GM18499 (cell line): ENCODE data around the gene PCDHB16.
"Not testable (repeated sequence)": the region's sequence is repeated elsewhere in the genome, so short reads cannot be mapped to it uniquely, and the experiment has no call there.

ENCODE experiments used
- ATAC-seq: cut with Tn5 transposase; IDR thresholded peaks from one replicate; pipeline ENCODE4 v1.9.1; 2021; ENCODE audit warnings: moderate number of reproducible peaks; ENCODE audit not compliant: insufficient read depth, unreplicated experiment

The PCDHB16 gene

DNA sequence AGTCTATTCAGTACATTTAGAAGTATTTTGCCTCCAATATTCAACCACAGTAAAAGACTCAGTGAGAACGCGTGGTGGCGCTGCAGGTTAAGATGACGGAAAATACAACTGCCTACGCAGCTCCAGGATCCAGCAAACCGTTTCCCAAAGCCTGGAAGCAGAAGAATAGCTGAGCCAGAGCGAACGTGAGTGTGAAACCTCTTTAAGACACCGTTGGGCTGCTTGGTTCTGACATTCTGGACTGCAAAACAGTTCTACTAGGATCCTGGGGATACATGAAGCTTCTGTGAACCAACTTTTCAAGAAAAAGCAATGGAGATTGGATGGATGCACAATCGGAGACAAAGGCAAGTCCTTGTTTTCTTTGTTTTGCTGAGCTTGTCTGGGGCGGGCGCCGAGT lies at the start of gene PCDHB16:
PCDHB16 (plus strand) TSS at position 140 of the 400 bp plus-strand sequence; CDS start at position 313, 173 bp downstream.
- ATAC-seq = no peak

GRCh38 chr5:141135030-141135717 lies 47.0 kb upstream of the PCDHB16 start, which contains the start of gene PCDHB5:
Gene PCDHB5, plus strand, starts transcription at chr5:141135206. Its CDS starts 229 bp downstream, at chr5:141135435.
- ATAC-seq = no peak

DNA sequence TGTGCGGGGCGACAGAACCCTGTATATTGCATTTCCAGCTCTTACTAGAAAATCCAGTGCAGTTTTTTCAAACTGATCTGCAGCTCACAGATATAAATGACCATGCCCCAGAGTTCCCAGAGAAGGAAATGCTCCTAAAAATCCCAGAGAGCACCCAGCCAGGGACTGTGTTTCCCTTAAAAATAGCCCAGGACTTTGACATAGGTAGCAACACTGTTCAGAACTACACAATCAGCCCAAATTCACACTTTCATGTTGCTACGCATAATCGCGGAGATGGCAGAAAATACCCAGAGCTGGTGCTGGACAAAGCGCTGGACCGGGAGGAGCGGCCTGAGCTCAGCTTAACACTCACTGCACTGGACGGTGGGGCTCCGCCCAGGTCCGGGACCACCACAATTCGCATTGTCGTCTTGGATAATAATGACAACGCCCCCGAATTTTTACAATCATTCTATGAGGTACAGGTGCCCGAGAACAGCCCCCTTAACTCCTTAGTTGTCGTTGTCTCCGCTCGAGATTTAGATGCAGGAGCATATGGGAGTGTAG lies 46.4 kb upstream of the PCDHB16 start:
- no peak for ATAC-seq

DNA sequence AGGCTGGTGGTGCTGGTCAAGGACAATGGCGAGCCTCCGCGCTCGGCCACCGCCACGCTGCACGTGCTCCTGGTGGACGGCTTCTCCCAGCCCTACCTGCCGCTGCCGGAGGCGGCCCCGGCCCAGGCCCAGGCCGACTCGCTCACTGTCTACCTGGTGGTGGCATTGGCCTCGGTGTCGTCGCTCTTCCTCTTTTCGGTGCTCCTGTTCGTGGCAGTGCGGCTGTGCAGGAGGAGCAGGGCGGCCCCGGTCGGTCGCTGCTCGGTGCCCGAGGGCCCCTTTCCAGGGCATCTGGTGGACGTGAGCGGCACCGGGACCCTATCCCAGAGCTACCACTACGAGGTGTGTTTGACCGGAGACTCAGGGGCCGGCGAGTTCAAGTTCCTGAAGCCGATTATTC lies 44.8 kb upstream of the PCDHB16 start:
- not testable (repeated sequence) for ATAC-seq

DNA sequence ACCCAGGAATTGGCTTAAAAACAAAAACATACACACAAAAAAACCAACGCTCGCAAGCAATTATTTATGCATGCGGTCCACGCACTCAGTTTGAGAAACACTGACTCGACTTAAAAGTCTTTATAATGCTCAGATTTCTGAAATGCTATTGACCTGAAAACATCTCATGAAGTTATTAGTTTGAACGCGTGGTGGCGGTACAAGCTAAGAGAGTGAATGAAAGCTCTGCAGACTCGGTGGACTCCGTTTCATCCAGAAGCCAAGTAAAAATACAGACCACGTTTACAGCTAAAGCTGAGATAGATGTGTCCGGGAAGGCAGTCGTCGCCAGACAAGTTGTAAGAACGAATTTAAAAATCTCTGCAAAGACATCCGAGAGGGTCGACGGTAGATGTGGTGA lies 32.4 kb upstream of the PCDHB16 start, which contains the start of gene PCDHB6:
PCDHB6 (plus strand) TSS at position 246 of the 400 bp plus-strand sequence. CDS start 201 bp downstream, outside the sequence.
- no peak for ATAC-seq

GRCh38 chr5:141150224-141150992 lies 31.8 kb upstream of the PCDHB16 start:
- ATAC-seq = no peak

GRCh38 chr5:141150993-141151325 lies 31.2 kb upstream of the PCDHB16 start:
- no peak for ATAC-seq

- ATAC-seq = not testable (repeated sequence)
Measured at GRCh38 chr5:141151632-141152031, 30.6 kb upstream of the PCDHB16 start.

GRCh38 chr5:141152096-141152495 lies 30.1 kb upstream of the PCDHB16 start:
- ATAC-seq = not testable (repeated sequence)

- ATAC-seq = no peak
Measured at GRCh38 chr5:141155540-141156374, 26.4 kb upstream of the PCDHB16 start.

- not testable (repeated sequence) for ATAC-seq
Measured at GRCh38 chr5:141157356-141157755, 24.8 kb upstream of the PCDHB16 start.

GRCh38 chr5:141157901-141158300 lies 24.3 kb upstream of the PCDHB16 start:
- ATAC-seq = not testable (repeated sequence)

DNA sequence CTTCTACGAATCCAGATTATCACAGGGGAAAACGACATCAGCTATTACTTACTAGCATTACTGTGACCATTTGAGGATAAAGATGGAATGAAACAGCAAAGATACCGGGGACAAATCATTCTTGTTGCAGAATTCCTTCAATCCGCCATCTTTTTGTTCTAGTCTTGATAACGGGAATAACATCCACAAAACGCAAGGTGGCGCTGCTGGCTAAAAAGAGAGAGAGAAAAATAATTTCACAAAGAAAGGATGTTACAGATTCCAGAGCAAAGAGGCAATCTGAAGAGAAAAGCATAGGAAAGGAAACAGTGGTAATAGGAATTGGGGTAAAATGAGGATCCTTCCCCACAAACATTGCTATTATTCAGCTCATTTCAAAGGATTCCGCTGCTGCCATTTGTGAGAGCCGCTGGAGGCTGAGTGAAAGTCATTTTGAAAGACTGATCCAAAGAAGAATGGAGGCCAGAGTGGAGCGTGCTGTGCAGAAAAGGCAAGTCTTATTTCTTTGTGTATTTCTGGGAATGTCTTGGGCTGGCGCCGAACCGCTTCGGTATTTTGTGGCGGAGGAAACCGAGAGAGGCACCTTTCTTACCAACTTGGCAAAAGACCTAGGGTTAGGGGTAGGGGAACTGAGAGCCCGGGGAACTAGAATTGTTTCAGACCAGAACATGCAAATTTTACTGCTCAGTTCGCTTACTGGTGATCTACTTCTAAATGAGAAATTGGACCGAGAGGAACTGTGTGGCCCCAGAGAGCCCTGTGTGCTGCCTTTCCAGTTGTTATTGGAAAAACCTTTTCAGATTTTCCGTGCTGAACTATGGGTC lies 9.6 kb upstream of the PCDHB16 start, which contains the start of gene PCDHB7:
PCDHB7 (plus strand) TSS at position 264 of the 824 bp plus-strand sequence; CDS start at position 456, 192 bp downstream.
- ATAC-seq = no peak

GRCh38 chr5:141174291-141175104 lies 7.7 kb upstream of the PCDHB16 start:
- ATAC-seq = not testable (repeated sequence)

DNA sequence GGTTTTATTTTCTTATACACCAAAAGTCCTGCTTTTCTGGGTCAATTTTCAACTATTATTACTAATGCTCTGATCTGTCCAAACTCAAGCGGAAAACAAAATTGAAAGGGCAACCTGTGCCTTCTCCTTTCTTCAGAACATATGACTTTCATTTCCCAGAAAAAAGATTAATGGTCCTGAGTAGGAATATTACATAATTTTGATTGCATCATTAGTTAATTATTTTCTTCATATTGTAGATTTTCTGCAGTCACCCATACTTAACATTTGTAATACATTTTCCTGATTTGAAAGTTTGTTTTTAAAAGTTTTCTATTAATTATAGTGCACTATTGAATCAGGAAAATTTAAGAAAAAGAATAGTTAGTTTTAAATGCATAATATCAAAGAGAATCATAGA lies 6.3 kb upstream of the PCDHB16 start:
- no peak for ATAC-seq

- not testable (repeated sequence) for ATAC-seq
Measured at GRCh38 chr5:141177577-141178191, 4.5 kb upstream of the PCDHB16 start, which contains the start of gene PCDHB8. Gene PCDHB8, plus strand, starts transcription at chr5:141177790. Its CDS starts 245 bp downstream, at chr5:141178035.

DNA sequence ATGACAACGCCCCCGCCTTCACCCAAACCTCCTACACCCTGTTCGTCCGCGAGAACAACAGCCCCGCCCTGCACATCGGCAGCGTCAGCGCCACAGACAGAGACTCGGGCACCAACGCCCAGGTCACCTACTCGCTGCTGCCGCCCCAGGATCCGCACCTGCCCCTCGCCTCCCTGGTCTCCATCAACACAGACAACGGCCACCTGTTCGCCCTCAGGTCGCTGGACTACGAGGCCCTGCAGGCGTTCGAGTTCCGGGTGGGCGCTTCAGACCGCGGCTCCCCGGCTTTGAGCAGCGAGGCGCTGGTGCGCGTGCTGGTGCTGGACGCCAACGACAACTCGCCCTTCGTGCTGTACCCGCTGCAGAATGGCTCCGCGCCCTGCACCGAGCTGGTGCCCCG lies 2.8 kb upstream of the PCDHB16 start:
- ATAC-seq = not testable (repeated sequence)

DNA sequence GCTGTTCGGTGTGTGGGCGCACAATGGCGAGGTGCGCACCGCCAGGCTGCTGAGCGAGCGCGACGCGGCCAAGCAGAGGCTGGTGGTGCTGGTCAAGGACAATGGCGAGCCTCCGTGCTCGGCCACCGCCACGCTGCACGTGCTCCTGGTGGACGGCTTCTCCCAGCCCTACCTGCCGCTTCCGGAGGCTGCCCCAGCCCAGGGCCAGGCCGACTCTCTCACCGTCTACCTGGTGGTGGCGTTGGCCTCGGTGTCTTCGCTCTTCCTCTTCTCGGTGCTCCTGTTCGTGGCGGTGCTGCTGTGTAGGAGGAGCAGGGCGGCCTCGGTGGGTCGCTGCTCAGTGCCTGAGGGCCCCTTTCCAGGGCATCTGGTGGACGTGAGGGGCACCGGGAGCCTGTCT lies 2.3 kb upstream of the PCDHB16 start:
- not testable (repeated sequence) for ATAC-seq
